HG03045 (cell line): ENCODE results near the gene CLDN12.
"Not testable (repeated sequence)": the region's sequence is repeated elsewhere in the genome, so short reads cannot be mapped to it uniquely, and the experiment has no call there.

Experiments
- ATAC-seq: cut with Tn5 transposase; IDR thresholded peaks from one replicate; pipeline ENCODE4 v1.9.1; 2021; ENCODE audit warnings: mild to moderate bottlenecking, moderate library complexity; ENCODE audit not compliant: unreplicated experiment

CLDN12 gene

GRCh38 chr7:90432752-90433151 lies 29.5 kb downstream of the CLDN12 start:
- no peak for ATAC-seq

- no peak for ATAC-seq
Observed at GRCh38 chr7:90433221-90433620, 30.0 kb downstream of the CLDN12 start.

- no peak for ATAC-seq
Observed at GRCh38 chr7:90445633-90446032, 42.4 kb downstream of the CLDN12 start.

GRCh38 chr7:90446137-90446899 lies 43.1 kb downstream of the CLDN12 start:
- ATAC-seq = no peak

- ATAC-seq = no peak
Observed at GRCh38 chr7:90453259-90453891, 50.1 kb downstream of the CLDN12 start.

GRCh38 chr7:90453931-90454330 lies 50.7 kb downstream of the CLDN12 start:
- no peak for ATAC-seq

GRCh38 chr7:90455163-90456030 lies 52.1 kb downstream of the CLDN12 start:
- ATAC-seq = peak; percentile 67

GRCh38 chr7:90458104-90458503 lies 54.8 kb downstream of the CLDN12 start:
- no peak for ATAC-seq

- ATAC-seq = no peak
Observed at GRCh38 chr7:90459888-90460287, 56.6 kb downstream of the CLDN12 start.

- ATAC-seq = no peak
Observed at GRCh38 chr7:90461219-90461618, 58.0 kb downstream of the CLDN12 start.

- not testable (repeated sequence) for ATAC-seq
Observed at GRCh38 chr7:90463151-90463628, 59.9 kb downstream of the CLDN12 start.
